Fibroblast of lung (primary cell): ENCODE data around the gene NT5C. TPM values are rescaled to one million over a fixed set of nuclear protein-coding genes. Genes with fewer than 3 reads are reported as not detected.
"Not testable (repeated sequence)": the region's sequence is repeated elsewhere in the genome, so short reads cannot be mapped to it uniquely, and the experiment has no call there.

Source experiments
- DNase-seq, 2 donors: peaks; one replicate each; pipeline versions ENCODE4 v3.0.0 to v3.0.0-alpha.2; 2010; ENCODE audit warnings: low read depth in 2 of 2
- H2AFZ ChIP-seq: 2 replicates; pipeline ENCODE4 v1.5.1; 2012; ENCODE audit warnings: low read length, control low read depth, inconsistent platforms
- H3K27ac ChIP-seq: 2 replicates; pipeline ENCODE4 v1.5.1; 2011; ENCODE audit warnings: low read length, control low read depth; ENCODE audit not compliant: insufficient read depth
- H3K27me3 ChIP-seq: 2 replicates; pipeline ENCODE4 v1.5.1; 2011; ENCODE audit warnings: mild to moderate bottlenecking, low read length; ENCODE audit not compliant: control insufficient read depth, insufficient read depth
- H3K36me3 ChIP-seq: 2 replicates; pipeline ENCODE4 v1.5.1; 2011; ENCODE audit warnings: low read length; ENCODE audit not compliant: control insufficient read depth, insufficient read depth
- H3K4me1 ChIP-seq: 2 replicates; pipeline ENCODE4 v1.5.1; 2011; ENCODE audit warnings: low read length; ENCODE audit not compliant: control insufficient read depth, insufficient read depth; ENCODE audit errors: extremely low read depth
- H3K4me2 ChIP-seq: 2 replicates; pipeline ENCODE4 v1.5.1; 2011; ENCODE audit warnings: low read length, control low read depth; ENCODE audit not compliant: insufficient read depth; ENCODE audit errors: extremely low read depth
- H3K4me3 ChIP-seq, 4 experiments: fragments of 200-600 bp in 1 of 4; sonication (generic) in 1 of 4; replicated peaks in 1 of 4; 2 replicates each; pipeline ENCODE4 v1.5.1; 2011 to 2016; ENCODE audit warnings: low read length in 4 of 4, low read depth in 3 of 4, mild to moderate bottlenecking in 3 of 4, control low read depth in 2 of 4, inconsistent platforms in 1 of 4, mixed read lengths in 1 of 4; ENCODE audit not compliant: insufficient read depth in 1 of 4; ENCODE audit errors: control extremely low read depth in 1 of 4
- H3K79me2 ChIP-seq: 2 replicates; pipeline ENCODE4 v1.5.1; 2012; ENCODE audit warnings: mild to moderate bottlenecking, low read length, inconsistent platforms; ENCODE audit not compliant: control insufficient read depth, insufficient read depth
- H3K9ac ChIP-seq: 2 replicates; pipeline ENCODE4 v1.5.1; 2011; ENCODE audit warnings: mild to moderate bottlenecking, low read length, control low read depth; ENCODE audit not compliant: insufficient read depth
- H3K9me3 ChIP-seq: 2 replicates; pipeline ENCODE4 v1.5.1; 2012; ENCODE audit warnings: low read depth, low read length; ENCODE audit not compliant: control insufficient read depth, insufficient read depth
- H4K20me1 ChIP-seq: 2 replicates; pipeline ENCODE4 v1.5.1; 2011; ENCODE audit warnings: low read length; ENCODE audit not compliant: control insufficient read depth, insufficient read depth; ENCODE audit errors: extremely low read depth
- EZH2 ChIP-seq: IDR thresholded peaks from 2 replicates; pipeline ENCODE4 v1.5.1; 2012; ENCODE audit warnings: low read length, control low read depth, mild to moderate bottlenecking; ENCODE audit errors: missing control alignments
- polyA plus RNA-seq, 2 donors: library from polyadenylated mRNA; depleted of rRNA in 1 of 2; stranded (reverse) in 1 of 2; unstranded in 1 of 2; fragments of >200 nt; gene quantifications; 2 replicates each; pipeline ENCODE4 v1.2.1, GENCODE V29; 2011 to 2012; ENCODE audit warnings: missing spikeins in 1 of 2
- total RNA-seq: library from RNA; depleted of rRNA; stranded (reverse); fragments of >200 nt; gene quantifications from 2 replicates; pipeline ENCODE4 v1.2.1, GENCODE V29; 2014
- TF ChIP-seq, protein P1 (sequence below), 2 donors: IDR thresholded peaks in 1 of 2; conservative IDR thresholded peaks in 1 of 2; 1 replicate in 1 of 2; 2 replicates in 1 of 2; pipeline ENCODE4 v1.5.1; 2011 to 2012; ENCODE audit warnings: low read length in 2 of 2, control low read depth in 1 of 2, inconsistent platforms in 1 of 2, low read depth in 1 of 2, mild to moderate bottlenecking in 1 of 2

The NT5C gene
- total and polyA plus RNA-seq, 2 donors (not counting 1 experiment from before 2014, with no cell fraction given) = 18.6 to 29.9 TPM

DNA sequence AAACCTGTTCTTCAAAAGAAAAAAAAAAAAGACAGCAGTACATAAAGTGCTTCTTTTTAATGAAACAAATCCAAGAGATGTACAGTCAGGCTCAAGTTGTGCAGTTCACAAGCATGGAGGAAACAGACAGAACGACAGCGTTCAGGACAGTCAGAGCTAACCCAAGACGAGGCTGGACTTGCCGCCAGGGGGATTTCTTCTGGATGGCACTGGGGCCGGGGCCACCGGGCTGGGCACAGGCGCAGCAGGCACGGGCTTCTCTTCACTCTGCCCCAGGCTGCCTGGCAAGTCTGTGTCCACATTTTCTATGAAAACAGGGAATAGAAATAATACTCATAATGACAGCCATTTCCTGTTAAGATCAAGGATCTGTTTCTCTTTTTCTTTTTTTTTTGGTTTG, 4.4 kb upstream of the NT5C start:
- Histone ChIP-seq H3K4me1 (no peaks in the 10 kb centered on the region), H3K4me2 (no peak overlapping the region), H3K4me3 (no peak overlapping the region), H3K27me3 (no peaks in the 10 kb centered on the region), H3K27ac (no peak overlapping the region), H3K9ac (no peak overlapping the region), H3K79me2 (no peaks in the 10 kb centered on the region), H3K36me3 (peaks cover 3% of the 10 kb centered on the region), H3K9me3 (no peaks in the 10 kb centered on the region), H2AFZ (no peak overlapping the region), H4K20me1 (no peaks in the 10 kb centered on the region)
- no peak for TF ChIP-seq EZH2
- TF ChIP-seq, protein P1, sequence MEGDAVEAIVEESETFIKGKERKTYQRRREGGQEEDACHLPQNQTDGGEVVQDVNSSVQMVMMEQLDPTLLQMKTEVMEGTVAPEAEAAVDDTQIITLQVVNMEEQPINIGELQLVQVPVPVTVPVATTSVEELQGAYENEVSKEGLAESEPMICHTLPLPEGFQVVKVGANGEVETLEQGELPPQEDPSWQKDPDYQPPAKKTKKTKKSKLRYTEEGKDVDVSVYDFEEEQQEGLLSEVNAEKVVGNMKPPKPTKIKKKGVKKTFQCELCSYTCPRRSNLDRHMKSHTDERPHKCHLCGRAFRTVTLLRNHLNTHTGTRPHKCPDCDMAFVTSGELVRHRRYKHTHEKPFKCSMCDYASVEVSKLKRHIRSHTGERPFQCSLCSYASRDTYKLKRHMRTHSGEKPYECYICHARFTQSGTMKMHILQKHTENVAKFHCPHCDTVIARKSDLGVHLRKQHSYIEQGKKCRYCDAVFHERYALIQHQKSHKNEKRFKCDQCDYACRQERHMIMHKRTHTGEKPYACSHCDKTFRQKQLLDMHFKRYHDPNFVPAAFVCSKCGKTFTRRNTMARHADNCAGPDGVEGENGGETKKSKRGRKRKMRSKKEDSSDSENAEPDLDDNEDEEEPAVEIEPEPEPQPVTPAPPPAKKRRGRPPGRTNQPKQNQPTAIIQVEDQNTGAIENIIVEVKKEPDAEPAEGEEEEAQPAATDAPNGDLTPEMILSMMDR (conservative IDR thresholded peaks at IDR 0.05 in 1 of 2, IDR thresholded peaks at IDR 0.05 in 1 of 2; ENCODE audit: low read depth in 1 of 2, low read length in 2 of 2) = no peak
- DNase-seq = no peak

DNA sequence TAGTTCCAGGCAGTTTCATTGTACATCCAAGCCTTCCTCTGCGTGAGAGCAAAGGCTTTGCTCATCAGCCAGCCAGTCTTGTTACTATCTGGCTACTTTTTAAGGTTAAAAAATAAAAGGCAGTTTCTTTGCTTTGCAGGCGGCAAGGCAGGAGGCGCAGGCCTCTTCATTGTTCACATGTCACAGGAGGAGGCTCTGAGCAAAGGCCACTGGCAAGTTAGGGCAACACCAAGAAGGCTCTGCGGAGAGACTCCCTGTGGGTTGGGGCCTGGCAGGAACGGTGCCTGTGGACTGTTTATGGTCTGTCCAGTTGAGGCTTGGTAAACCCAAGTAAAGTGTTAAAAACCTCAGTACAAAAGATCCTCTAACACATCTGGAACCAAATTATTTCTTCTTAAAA, 3.9 kb upstream of the NT5C start:
- no peak overlapping the region for H3K27ac ChIP-seq
- H3K36me3 ChIP-seq = peaks cover 3% of the 10 kb centered on the region
- no peaks in the 10 kb centered on the region for H4K20me1 ChIP-seq
- H3K9me3 ChIP-seq = no peaks in the 10 kb centered on the region
- H3K4me2 ChIP-seq = no peak overlapping the region
- no peak overlapping the region for H3K9ac ChIP-seq
- DNase-seq = no peak
- H3K4me3 ChIP-seq = no peak overlapping the region
- TF ChIP-seq, protein P1 (conservative IDR thresholded peaks at IDR 0.05 in 1 of 2, IDR thresholded peaks at IDR 0.05 in 1 of 2; ENCODE audit: low read depth in 1 of 2, low read length in 2 of 2) = no peak
- no peak for TF ChIP-seq EZH2
- no peaks in the 10 kb centered on the region for H3K79me2 ChIP-seq
- H3K4me1 ChIP-seq = no peaks in the 10 kb centered on the region
- H3K27me3 ChIP-seq = no peaks in the 10 kb centered on the region
- H2AFZ ChIP-seq = no peak overlapping the region

DNA sequence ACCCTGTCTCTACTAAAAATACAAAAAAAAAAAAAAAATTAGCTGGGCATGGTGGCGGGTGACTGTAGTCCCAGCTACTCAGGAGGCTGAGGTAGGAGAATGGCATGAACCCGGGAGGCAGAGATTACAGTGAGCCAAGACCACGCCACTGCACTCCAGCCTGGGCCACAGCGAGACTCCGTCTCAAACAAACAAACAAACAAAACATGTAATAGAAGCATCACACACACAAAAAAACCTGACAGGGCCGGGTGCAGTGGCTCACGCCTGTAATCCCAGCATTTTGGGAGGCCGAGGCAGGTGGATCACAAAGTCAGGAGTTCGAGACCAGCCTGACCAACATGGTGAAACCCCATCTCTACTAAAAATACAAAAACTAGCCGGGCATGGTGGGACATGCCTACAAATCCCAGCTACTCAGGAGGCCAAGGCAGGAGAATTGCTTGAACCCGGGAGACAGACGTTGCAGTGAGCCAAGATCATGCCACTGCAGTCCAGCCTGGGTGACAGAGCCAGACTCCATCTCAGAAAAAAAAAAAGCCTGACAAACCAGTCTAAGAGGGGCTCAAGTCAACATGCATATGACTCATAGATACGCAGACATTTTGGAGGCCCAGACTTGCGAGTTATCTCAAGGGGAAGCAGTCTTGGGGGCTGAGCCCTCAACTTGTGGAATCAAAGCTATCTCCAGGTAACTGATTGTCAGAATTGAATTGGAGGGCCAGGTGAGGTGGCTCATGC, 2.2 kb upstream of the NT5C start:
- H3K4me1 ChIP-seq, H3K27ac ChIP-seq, H2AFZ ChIP-seq, H3K4me3 ChIP-seq, H3K27me3 ChIP-seq, H3K4me2 ChIP-seq, H3K9ac ChIP-seq, DNase-seq, H4K20me1 ChIP-seq, H3K9me3 ChIP-seq, H3K79me2 ChIP-seq: not testable (repeated sequence)
- H3K36me3 ChIP-seq = peaks cover 13% of the 10 kb centered on the region
